Skin epidermis (tissue), 12 donors: ENCODE data around the gene ZDHHC12.

Experiments used
- H3K27ac ChIP-seq, 21 experiments: fragments of 200-600 bp; sonication (generic) in 11 of 21; one replicate each; pipeline ENCODE4 v1.5.0; 2020; ENCODE audit warnings: mild to moderate bottlenecking in 3 of 21, inconsistent platforms in 2 of 21, moderate library complexity in 2 of 21
- H3K4me3 ChIP-seq, 7 experiments: fragments of 200-600 bp; sonication (generic) in 2 of 7; one replicate each; pipeline ENCODE4 v1.5.0; 2020; ENCODE audit warnings: inconsistent platforms in 2 of 7, mild to moderate bottlenecking in 2 of 7, moderate library complexity in 1 of 7

Gene ZDHHC12

DNA sequence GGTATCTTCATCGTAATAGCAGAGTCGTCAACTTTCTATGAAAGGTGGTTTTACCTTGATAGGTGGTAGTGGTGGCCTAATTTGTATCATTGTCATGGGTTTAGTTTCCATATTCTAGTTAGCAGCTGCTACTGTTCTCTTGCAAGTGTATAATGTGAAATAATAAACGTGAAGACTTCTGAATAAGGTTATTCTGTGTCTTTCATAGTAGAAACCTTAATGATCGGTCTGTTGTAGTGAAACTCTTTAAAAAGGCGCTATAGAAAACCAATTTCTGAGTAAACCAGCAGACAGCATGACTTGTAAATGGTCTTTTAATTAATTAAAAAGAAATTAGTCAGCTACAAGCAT is 33.3 kb downstream of the ZDHHC12 start:
- H3K4me3 ChIP-seq: peak overlapping the region; percentile 49 to 87 (median 82)
- peak overlapping the region in 20 of 21 experiments; percentile 53 to 94 (median 80) for H3K27ac ChIP-seq

DNA sequence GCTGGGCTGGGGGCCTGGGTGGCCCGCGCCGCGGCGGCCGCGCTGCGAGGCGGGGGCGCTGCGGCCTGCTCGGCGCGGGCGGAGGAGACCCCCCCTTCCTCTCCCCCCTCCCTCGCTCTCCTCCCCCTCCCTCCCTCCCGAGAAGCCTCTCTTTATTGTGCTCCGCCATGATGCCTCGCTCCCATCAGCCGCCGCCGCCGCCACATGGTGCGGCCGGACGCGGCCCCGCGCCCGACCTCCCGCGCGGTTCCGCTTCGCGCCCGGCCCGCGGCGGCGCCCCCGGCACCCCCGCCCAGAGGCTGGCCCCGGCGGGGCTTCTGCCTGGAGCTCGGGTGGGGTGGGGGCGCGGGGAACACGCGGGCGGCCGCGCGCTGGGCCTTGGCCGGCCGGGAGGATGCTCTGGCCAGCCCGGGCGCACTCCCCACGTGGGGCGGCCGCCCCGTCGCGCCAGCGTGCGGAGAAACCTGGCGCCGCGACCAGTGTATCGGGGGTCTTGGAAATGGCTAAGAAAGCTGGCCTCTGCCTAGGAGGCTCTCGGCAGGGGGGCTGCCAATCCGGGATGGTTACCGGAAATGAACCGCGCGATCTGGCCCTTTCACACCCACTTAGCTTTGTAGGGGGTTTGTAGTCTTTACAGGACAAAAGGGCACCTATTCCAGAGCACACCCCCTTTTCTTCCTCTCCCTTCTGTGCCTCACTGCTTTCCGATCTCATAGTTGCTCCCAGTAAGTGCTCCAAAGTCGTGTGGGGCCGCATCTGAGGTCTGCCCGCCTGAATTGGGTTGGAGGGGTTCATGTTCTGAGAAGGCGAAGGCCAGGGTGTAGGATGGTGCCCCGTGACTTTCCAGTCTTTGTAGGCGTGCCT is 33.9 kb downstream of the ZDHHC12 start:
- H3K27ac ChIP-seq: peak overlapping the region; percentile 53 to 94 (median 79)
- peak overlapping the region; percentile 49 to 87 (median 82) for H3K4me3 ChIP-seq

DNA sequence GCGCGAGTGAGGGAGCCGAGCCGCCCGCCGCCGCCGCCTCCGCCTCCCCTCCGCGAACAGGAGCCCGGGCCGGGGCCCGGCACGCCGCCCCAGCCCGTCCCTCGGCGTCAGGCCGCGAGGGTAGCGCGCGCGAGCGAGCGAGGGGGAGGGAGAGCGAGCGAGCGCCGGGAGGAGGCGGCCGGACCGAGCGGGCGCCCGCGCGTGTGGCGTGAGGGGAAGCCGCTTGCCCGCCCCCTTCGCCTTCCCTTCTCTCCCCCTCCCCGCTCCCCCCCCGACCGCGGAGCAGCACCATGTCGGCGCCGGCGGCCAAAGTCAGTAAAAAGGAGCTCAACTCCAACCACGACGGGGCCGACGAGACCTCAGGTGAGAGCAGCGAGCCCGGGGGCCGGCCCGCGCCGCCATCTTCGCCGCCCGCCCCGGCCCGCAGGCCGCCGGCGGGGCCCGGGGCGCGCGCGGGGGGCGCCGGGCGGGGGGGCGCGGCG is 34.6 kb downstream of the ZDHHC12 start:
- H3K4me3 ChIP-seq: peak overlapping the region; percentile 66 to 87 (median 82)
- H3K27ac ChIP-seq: peak overlapping the region; percentile 88 to 98 (median 95)

DNA sequence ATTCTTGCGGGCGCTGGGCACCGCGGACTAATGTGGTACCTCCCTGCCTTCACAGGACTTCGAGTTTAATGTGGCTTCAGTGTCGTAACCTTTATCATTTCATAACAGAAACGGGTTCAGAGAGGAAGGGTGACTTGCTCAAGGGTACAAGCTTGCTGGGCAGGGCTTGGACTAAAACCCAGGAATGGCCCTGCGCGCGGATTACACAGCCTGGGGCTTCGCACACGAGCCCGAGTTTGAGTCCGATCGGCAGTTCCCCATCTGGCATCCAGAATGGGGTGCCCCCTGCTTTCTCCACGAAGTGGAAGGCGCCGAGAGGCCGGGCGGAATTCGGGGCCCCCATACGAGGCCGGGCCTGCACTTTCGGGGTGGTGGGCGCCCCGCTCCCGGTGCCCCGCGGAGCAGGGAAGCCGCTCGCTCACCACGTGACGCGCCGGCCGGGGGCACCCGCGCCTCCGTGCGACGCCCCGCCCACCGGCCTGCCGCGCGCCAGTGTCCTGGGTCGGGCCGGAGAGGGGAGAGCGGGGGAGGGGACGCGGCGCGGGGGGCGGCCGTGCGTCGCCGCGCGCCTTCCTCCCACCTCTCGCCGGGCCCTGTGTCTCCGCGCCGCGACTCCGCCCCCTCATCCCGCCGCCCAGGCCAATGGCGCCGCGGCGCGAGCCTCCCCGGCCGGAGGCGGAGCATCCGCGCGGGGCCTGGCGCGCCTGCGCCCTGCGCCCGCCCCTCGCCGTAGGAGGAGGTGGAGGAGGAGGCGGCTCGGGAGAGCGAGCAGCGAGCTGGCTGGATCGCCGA is 35.2 kb downstream of the ZDHHC12 start, which contains the start of gene SET:
Gene SET (plus strand): TSS at position 722 of the 792 bp plus-strand sequence. CDS start 361 bp downstream, outside the sequence.
- peak within 1 kb of the TSS; percentile 88 to 98 (median 95) for H3K27ac ChIP-seq

DNA sequence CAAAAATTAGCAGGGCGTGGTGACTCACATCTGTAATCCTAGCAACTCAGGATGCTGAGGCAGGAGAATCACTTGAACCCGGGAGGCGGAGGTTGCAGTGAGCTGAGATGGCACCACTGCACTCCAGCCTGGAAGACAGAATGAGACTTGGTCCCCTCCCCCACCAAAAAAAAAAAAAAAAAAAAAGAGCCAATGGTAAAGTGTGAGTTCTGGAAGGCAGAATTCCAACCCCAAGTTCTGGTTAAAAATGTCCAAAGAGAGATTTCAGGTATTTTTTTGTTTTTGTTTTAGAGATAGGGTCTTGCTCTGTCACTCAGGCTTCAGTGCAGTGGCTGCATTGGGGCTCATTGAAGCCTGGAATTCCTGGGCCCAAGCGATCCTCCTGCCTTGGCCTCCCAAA is 36.5 kb downstream of the ZDHHC12 start:
- H3K27ac ChIP-seq: peak overlapping the region in 4 of 21 experiments; percentile 86 to 97 (median 95)
- no peak overlapping the region for H3K4me3 ChIP-seq

More for the DNA sequence above, 35.2 kb downstream of the ZDHHC12 start, which contains the start of gene SET:
- H3K4me3 ChIP-seq: peak within 1 kb of the TSS; percentile 66 to 87 (median 82)

DNA sequence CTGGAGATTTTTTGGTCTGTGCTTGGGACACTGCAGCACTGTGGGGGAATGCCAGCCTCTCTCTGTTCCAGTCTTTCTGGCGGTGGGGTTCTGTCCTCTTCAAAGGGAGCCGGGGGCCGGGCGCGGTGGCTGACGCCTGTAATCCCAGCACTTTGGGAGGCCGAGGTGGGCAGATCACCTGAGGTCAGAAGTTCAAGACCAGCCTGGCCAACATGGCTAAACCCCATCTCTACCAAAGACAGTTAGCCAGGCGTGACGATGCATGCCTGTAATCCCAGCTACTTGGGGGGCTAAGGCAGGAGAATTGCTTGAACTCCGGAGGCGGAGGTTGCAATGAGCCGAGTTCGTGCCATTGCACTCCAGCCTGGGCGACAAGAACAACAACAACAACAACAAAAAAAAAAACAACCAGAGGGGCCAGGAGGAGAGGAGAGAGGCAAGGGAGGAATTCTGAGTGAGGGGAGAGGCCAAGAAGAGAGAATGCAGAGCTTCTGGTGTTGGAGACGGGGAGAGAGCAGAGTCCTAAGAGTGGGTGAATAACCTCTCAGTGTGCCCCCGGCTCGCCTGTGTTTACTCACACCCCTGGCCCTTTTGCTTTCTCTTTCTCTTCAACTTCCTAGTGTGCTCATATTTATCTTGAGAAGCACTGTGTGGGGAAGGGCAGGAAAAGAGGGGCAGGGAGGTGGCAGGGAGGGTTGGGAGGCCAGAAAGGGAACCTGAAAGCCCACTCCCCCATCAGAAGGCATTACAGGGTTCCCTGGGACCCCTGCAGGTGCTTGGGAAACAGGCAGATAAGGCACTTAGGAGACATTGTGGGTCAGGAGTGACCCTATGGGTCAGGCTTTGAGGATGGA is 38.1 kb downstream of the ZDHHC12 start:
- Histone ChIP-seq H3K27ac (peak overlapping the region in 20 of 21 experiments; percentile 26 to 97 (median 88)), H3K4me3 (peak overlapping the region in 4 of 7 experiments; percentile 0 to 69 (median 10))

DNA sequence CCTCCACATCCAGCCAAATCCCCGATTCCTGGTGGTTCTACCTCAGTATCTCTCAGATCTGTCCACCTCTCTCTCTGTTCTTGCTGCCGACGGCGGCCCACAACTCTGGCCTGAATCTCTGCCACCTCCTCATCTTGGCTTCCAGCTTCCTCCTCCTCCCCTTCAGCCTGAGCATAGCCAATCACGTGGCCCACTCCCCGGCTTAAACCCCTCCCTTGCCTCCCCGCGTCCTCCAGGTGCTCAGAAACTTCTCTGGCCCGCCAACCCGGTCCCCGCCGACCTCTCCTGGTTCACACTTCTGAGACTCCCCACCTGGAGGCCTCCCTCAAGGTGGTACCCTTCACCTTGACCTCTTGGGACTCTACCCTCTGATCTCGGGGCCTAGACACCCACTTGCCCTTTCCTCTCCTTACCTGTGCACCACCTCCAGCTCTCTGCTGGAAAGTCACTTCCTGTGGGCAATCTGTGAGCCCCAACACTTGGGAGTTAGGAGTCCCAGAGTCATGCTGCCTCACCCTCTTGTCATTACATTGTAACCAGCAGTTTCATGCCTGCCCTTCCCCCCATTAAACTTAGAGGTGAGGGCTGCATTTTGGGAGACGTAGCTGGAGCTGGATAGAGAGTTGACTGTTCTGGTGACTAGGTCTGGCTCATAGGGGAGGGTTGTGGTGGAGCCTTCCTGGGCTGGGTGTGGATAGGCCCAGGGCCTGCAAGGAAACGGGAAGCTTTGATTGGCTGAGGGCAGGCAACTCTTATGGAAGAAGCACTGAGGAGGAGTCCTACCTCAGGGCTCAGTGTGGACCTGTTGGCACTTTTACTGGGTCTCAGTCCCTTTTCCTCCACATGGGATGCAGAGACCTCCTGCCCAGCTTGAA is 39.4 kb downstream of the ZDHHC12 start:
- Histone ChIP-seq H3K27ac (peak overlapping the region; percentile 72 to 97 (median 88)), H3K4me3 (peak overlapping the region; percentile 39 to 70 (median 65))

DNA sequence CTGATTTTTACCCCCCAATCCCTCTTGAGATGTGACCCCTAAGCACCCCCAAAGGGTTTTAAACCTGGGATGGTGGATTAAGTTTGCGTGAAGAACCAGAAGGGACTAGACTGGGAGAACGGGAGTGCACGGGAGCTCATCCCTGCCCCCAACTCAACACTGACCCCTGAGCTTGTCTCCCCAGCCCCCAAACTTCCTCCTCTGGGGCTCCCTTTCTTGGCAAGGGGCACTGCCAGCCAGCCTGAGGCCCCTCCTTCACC is 39.9 kb downstream of the ZDHHC12 start:
- peak overlapping the region; percentile 39 to 70 (median 65) for H3K4me3 ChIP-seq
- H3K27ac ChIP-seq: peak overlapping the region; percentile 72 to 97 (median 88)

DNA sequence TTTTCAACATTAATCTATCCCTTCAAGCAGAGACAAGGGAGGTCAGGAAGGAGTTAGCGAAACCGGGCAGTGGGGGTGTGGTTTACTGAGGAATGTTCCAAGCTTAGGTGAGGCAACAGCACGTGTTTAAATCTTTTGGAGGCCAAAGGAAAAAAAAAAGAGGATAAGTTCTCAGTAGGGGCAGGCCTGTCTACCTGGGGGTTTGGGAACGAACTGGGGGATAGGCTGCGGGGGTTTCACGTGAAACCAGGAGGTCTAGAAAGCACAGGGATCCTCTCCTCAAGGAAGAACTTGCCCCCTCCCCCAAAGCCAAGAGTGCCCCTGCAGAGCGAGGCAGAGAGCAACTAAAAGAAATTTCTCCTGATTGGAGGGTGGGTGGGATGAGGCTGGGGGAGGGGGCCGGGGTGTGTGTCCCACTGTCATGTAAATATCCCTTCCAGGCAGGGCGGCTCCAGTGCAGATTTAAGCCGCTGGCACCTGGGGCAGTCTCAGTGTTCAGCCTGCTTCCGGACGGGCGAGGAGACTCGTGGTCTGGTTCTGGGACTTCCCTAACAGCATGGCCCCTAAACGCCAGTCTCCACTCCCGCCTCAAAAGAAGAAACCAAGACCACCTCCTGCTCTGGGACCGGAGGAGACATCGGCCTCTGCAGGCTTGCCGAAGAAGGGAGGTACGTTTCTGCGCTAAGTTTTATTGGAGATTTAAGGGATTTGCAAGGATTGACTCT is 40.4 kb downstream of the ZDHHC12 start:
- Histone ChIP-seq H3K4me3 (peak overlapping the region; percentile 39 to 70 (median 65)), H3K27ac (peak overlapping the region; percentile 72 to 97 (median 88))

DNA sequence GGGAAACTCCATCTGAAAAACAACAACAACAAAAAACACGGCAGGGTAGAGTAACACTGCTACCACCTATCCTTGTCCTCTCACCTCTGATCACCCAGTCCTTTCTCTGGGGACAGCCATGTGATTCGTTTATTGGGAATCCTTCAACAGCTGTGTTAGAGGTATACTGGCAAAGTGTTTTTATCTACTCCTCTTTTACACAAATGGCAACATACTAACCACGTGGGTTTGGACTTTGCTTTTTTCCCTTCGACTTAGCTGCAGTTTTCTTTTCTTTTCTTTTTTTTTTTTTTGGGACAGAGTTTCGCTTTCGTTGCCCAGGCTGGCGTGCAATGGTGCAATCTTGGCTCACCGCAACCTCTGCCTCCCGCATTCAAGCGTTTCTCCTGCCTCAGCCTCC is 46.1 kb downstream of the ZDHHC12 start:
- H3K27ac ChIP-seq: no peak overlapping the region
- H3K4me3 ChIP-seq: no peak overlapping the region

DNA sequence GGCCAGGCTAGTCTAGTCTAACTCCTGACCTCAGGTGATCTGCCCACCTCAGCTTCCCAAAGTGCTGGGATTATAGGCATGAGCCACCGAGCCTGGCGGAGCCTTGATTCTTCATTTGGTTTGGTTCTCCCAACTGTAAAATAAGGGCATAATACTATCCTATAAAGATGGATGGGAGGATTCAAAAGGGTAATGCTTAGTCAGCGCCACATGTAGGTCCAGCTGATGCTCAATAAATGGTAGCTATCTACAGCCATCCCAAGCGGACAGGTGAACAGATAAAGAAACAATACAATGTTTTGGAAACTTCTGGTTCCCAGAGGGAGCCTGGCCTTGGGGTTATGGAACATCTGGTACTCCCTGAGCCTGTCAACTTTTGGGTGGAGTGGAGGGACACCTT is 48.5 kb downstream of the ZDHHC12 start:
- H3K4me3 ChIP-seq: no peak overlapping the region
- H3K27ac ChIP-seq: no peak overlapping the region
